T-helper 17 cell (primary cell): ENCODE measurements around the gene LHFPL5. TPM values are rescaled to one million over a fixed set of nuclear protein-coding genes. Genes with fewer than 3 reads are reported as not detected.

Experiments used
- ATAC-seq: fragments of 150-1000 bp; cut with Tn5 transposase; 2 replicates; pipeline ENCODE4 v1.10.0; 2021; ENCODE audit warnings: mild to moderate bottlenecking, moderate library complexity
- DNase-seq, 3 donors: peaks; one replicate each; pipeline versions ENCODE4 v3.0.0 to v3.0.0-alpha.2; 2020 to 2021
- H3K9me3 ChIP-seq: one replicate; pipeline ENCODE4 v1.7.0; 2013; ENCODE audit warnings: low read length, mild to moderate bottlenecking; ENCODE audit not compliant: control insufficient read depth, poor library complexity, severe bottlenecking
- H3K27ac Mint-ChIP-seq: one replicate; pipeline ENCODE4 v1.8.0; 2022; ENCODE audit warnings: mild to moderate bottlenecking, moderate library complexity, mixed read lengths
- H3K27me3 Mint-ChIP-seq: one replicate; pipeline ENCODE4 v1.8.0; 2022; ENCODE audit warnings: mixed read lengths
- H3K36me3 Mint-ChIP-seq: one replicate; pipeline ENCODE4 v1.8.0; 2022; ENCODE audit warnings: low read depth, mixed read lengths
- H3K4me1 Mint-ChIP-seq: one replicate; pipeline ENCODE4 v1.8.0; 2022; ENCODE audit warnings: mild to moderate bottlenecking, mixed read lengths
- H3K4me3 Mint-ChIP-seq: one replicate; pipeline ENCODE4 v1.8.0; 2022; ENCODE audit warnings: mild to moderate bottlenecking, moderate library complexity, mixed read lengths
- total RNA-seq, 4 donors: library from RNA in 2 of 4; stranded (reverse) in 2 of 4; gene quantifications; one replicate each; pipeline ENCODE4 v1.2.3 and lab custom pipeline; 2022 to 2026

LHFPL5 gene
- total RNA-seq, 2 donors from 2014 or later = not detected

DNA sequence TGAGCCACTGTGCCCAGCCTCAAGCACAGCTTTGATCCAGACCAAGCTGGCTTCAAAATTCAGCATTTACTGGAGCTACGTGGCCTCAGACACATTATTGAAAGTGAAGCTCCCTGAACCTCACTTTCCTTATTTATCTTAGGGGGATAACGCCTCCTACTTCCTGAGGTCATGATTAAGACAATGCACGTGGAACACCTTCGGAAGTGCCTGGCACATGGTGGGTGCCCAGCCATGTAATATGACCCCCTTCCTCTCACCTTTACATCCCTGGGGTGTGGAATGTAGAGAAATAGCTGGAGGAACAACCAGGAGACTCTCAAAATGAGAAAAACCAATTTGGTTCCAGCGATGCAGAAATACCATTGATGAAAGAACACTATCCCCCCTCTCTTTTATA, 6.4 kb upstream of the LHFPL5 start:
- H3K36me3 Mint-ChIP-seq = no peaks in the 10 kb centered on the region
- ATAC-seq (no peak), DNase-seq (no peak)
- no peak overlapping the region for H3K4me3 Mint-ChIP-seq
- peaks cover 28% of the 10 kb centered on the region for H3K27me3 Mint-ChIP-seq
- H3K27ac Mint-ChIP-seq = no peak overlapping the region
- no peaks in the 10 kb centered on the region for H3K4me1 Mint-ChIP-seq
- no peaks in the 10 kb centered on the region for H3K9me3 ChIP-seq

DNA sequence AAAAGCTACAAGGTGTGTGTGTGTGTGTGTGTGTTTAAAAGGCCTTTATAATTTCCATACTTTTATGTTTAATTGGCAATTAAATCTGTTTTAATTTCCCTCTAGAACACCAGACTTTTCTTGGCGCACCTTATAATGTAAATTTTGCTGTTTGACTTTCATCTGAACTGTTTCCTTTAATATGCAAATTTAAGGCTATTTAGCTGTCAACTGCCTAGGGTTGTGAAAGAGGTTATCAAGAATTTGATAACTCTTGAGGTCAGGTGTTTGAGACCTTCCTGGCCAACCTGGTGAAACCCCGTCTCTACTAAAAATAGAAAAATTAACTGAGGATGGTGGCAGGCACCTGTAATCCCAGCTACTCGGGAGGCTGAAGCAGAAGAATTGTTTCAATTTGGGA, 4.0 kb upstream of the LHFPL5 start:
- Mint-ChIP-seq H3K4me1 (no peaks in the 10 kb centered on the region), H3K4me3 (no peak overlapping the region), H3K36me3 (no peaks in the 10 kb centered on the region), H3K27ac (no peak overlapping the region), H3K27me3 (peaks cover 24% of the 10 kb centered on the region)
- no peak for ATAC-seq
- H3K9me3 ChIP-seq = no peaks in the 10 kb centered on the region
- DNase-seq = no peak

DNA sequence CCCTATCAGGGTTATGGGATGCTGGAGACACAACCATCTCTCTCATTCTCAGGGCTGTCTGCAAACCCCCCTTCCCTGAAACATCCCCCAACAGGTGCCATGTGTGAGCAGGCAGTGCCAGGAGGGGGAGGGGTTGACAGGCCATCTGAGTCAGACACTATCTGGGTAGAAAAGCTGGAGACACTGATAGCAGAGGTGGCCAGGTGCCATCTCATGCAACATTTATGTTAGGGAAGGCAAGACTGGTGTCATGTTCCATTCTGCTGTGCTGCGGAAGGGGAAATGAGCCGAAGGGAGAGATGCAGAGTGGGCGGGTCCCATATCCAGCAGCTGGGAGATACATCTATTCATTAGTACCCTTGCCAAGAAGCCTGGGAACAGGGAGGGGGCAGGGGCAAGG, 3.5 kb downstream of the LHFPL5 start:
- H3K4me1 Mint-ChIP-seq = peaks cover 4% of the 10 kb centered on the region
- ATAC-seq = no peak
- no peaks in the 10 kb centered on the region for H3K9me3 ChIP-seq
- no peak for DNase-seq
- H3K27ac Mint-ChIP-seq = no peak overlapping the region
- H3K36me3 Mint-ChIP-seq = no peaks in the 10 kb centered on the region
- H3K4me3 Mint-ChIP-seq = no peak overlapping the region
- peaks cover 31% of the 10 kb centered on the region for H3K27me3 Mint-ChIP-seq

DNA sequence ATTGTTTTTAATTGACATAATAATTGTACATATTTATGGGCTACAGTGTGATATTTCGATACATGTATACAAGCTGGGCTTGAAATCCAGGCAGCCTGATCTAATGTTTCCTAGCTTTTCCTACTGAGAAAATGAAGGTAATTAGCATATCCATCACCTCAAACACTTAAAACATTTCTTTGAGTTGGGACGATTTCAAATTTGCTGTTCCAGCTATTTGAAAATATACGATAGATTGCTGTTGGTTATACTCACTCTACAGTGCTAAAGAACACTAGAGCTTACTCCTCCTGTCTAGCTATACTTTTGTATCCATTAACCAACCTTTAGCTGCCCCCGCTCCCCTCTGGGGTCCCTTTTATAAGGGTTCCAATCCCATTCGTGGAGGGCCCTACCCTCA, 4.7 kb downstream of the LHFPL5 start:
- Mint-ChIP-seq H3K36me3 (no peaks in the 10 kb centered on the region), H3K4me3 (no peak overlapping the region), H3K4me1 (peaks cover 4% of the 10 kb centered on the region), H3K27ac (no peak overlapping the region), H3K27me3 (peaks cover 31% of the 10 kb centered on the region)
- ATAC-seq (no peak), DNase-seq (no peak)
- no peaks in the 10 kb centered on the region for H3K9me3 ChIP-seq

DNA sequence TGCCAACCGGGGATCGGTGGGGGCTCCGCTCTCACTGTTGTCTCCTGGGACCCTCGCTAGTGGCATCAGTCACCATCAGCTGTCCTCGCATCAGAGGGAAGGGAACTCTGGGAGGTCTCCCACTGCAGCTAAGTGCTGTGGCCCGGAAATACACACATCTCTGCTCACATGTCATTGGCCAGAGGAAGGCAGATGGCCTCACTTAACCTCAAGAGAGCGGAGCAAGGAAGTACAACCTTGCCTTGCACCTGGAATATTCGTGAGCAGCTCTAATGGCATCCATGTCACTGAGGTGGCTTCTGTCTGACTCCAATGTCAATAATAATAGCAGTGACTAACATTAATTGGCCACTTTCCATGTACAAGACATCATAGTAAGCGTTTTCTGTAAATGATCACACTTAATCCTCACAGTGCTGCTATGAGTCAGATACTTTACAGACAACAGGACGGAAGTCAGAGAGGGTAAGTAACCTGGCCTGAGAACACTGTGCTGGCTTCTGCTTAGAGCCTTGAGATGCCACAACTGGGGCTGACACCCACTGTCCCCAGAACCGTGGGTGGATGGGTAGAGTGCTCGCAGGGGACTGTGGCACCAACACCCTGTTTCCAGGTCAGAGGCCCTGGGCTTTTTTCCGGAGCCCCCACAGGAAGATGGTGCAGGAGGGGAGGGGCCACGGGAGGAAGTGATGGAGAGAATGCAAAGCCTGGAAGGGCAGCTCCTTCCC, 6.0 kb downstream of the LHFPL5 start:
- Mint-ChIP-seq H3K4me1 (peaks cover 4% of the 10 kb centered on the region), H3K4me3 (no peak overlapping the region), H3K36me3 (no peaks in the 10 kb centered on the region), H3K27ac (no peak overlapping the region), H3K27me3 (peaks cover 26% of the 10 kb centered on the region)
- ATAC-seq (no peak), DNase-seq (no peak)
- H3K9me3 ChIP-seq = no peaks in the 10 kb centered on the region

DNA sequence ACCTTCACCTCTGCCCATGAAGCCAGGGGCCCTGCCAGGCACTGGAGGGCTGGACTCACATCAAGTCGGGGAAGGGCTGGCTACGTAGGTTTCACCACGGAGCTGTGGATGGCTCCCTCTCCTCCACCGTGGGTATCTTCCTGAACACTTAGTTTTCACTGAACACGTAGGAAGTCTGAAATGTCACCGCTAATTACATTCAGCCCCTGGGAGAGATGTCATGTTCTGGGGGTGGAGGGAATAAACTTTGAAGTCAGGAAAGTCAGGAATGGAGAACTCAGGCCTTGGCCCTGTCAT, 6.5 kb downstream of the LHFPL5 start:
- no peaks in the 10 kb centered on the region for H3K9me3 ChIP-seq
- ATAC-seq (no peak), DNase-seq (no peak)
- peaks cover 21% of the 10 kb centered on the region for H3K27me3 Mint-ChIP-seq
- H3K36me3 Mint-ChIP-seq = no peaks in the 10 kb centered on the region
- H3K4me3 Mint-ChIP-seq = no peak overlapping the region
- no peak overlapping the region for H3K27ac Mint-ChIP-seq
- peaks cover 4% of the 10 kb centered on the region for H3K4me1 Mint-ChIP-seq

DNA sequence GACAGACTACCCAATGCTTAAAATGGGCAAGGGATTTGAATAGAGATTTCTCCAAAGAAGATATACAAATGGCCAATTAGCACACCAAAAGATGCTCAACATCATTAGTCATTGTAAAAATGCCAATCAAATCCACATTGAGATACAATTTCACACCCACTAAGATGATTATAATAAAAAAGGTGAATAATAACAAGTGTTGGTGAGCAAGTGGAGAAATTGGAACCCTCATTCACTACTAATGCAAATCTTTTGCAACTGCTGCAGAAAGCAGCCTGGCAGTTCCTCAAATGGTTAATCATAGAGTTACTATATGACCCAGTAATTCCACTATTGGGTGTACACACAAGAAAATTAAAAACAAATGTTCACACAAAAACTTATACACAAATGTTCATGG, 12.4 kb downstream of the LHFPL5 start:
- DNase-seq (no peak), ATAC-seq (no peak)
- H3K9me3 ChIP-seq = no peaks in the 10 kb centered on the region
- Mint-ChIP-seq H3K4me3 (no peak overlapping the region), H3K27ac (no peak overlapping the region), H3K27me3 (peaks cover 9% of the 10 kb centered on the region), H3K36me3 (no peaks in the 10 kb centered on the region), H3K4me1 (no peaks in the 10 kb centered on the region)

DNA sequence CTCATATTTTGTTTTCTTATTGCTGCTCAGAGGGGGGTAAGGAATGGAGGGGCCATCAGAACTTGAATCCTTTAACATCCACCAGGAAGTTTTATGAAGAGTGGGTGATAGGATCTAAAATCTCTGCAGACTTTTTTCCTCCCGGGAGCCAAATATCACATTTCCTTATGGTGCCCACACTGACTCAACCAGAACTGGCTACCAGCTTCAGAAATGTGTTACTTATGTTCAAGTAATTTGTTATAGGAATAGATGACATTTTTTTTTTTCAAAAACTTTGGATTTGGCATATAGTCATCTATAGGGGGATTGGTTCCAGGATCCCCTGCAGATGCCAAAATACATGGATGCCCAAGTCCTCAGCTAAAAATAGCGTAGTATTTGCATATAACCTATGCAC, 18.4 kb downstream of the LHFPL5 start:
- Mint-ChIP-seq H3K36me3 (no peaks in the 10 kb centered on the region), H3K4me1 (no peaks in the 10 kb centered on the region), H3K27me3 (peaks cover 18% of the 10 kb centered on the region), H3K27ac (no peak overlapping the region), H3K4me3 (no peak overlapping the region)
- ATAC-seq (no peak), DNase-seq (no peak)
- no peaks in the 10 kb centered on the region for H3K9me3 ChIP-seq

DNA sequence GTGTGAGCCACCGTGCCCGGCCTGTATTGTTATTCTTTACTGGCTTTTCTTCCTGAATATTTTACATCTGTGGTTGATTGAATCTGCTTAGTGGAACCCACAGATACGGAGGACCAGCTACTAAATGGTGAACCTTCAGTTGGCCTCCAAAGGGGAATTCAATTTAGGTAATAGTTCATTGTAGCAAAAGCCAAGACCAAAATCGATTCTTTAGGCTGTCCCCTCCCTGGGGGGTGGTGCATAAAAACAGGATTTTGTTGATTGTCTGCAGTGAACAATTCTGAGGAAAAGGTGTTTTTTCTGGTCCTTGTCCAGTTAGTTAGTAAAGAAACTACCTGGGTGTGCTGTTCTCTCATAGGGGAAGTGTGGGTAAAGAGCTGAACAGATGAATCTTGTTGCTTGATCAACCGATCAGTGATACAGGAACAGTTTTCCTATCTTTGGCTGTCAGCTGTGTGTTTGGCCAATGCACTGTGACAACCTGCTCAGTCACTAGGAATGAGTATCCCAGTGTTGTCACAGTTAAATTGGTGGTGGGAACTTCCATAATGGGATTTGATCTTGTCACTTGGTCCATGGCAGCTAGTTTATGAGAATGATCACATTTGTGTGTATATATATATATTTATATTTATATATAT, 19.5 kb downstream of the LHFPL5 start:
- no peaks in the 10 kb centered on the region for H3K9me3 ChIP-seq
- DNase-seq = no peak
- ATAC-seq = no peak
- no peak overlapping the region for H3K27ac Mint-ChIP-seq
- no peaks in the 10 kb centered on the region for H3K4me1 Mint-ChIP-seq
- no peaks in the 10 kb centered on the region for H3K36me3 Mint-ChIP-seq
- H3K4me3 Mint-ChIP-seq = no peak overlapping the region
- peaks cover 9% of the 10 kb centered on the region for H3K27me3 Mint-ChIP-seq

DNA sequence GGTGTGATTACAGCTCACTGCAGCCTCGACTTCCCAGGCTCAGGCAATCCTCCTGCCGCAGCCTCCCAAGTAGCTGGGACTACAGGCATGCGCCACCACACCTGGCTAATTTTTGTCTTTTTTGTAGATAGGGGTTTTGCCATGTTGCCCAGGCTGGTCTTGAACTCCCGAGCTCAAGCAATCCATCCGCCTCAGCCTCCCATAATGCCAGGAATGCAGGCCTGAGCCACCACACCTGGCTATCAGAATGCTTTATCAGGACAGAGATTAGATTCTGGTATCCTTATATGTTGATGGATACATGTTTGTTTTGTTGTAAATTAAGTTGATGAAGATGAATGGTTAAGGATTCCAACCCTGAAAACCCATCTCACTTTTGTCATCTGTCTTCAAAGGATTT, 24.2 kb downstream of the LHFPL5 start:
- H3K27ac Mint-ChIP-seq = no peak overlapping the region
- H3K4me3 Mint-ChIP-seq = no peak overlapping the region
- no peaks in the 10 kb centered on the region for H3K9me3 ChIP-seq
- ATAC-seq (no peak), DNase-seq (no peak)
- peaks cover 5% of the 10 kb centered on the region for H3K27me3 Mint-ChIP-seq
- no peaks in the 10 kb centered on the region for H3K4me1 Mint-ChIP-seq
- H3K36me3 Mint-ChIP-seq = no peaks in the 10 kb centered on the region

DNA sequence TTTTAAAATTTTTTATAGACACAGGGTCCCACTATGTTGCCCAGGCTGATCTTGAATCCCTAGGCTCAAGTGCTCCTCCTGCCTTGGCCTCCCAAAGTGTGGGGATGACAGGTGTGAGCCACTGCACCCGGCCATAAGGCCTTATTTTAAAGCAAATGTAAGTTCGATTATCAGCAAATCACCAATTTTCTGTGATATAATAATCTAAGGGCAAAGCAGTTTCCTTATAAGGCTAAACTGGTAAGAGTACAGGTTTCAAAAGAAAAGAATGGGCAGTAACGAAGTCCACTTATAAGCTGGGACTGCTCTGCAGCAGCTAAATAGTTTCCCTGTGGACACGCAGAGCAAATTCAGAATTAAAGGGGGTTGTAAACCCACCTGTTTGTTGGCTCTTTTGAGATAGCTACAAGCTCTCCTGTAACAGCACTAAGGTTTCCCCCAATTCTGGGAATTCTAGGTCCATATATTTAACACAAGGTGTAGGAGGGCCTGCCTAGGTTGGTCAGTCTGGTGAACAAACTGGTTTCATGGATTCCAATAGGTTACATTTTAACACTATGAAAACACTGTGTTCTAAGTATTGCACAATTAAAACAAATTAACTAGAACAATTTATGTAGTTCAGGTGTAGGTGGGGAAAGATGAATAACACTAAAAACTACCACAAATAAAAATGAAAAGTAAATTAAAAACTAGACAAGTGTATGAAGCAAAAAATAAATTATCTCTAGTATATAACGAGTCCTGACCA, 26.3 kb downstream of the LHFPL5 start:
- Mint-ChIP-seq H3K4me1 (no peaks in the 10 kb centered on the region), H3K27ac (no peak overlapping the region), H3K4me3 (no peak overlapping the region), H3K27me3 (no peaks in the 10 kb centered on the region), H3K36me3 (peaks cover 2% of the 10 kb centered on the region)
- DNase-seq = no peak
- H3K9me3 ChIP-seq = no peaks in the 10 kb centered on the region
- ATAC-seq = no peak

DNA sequence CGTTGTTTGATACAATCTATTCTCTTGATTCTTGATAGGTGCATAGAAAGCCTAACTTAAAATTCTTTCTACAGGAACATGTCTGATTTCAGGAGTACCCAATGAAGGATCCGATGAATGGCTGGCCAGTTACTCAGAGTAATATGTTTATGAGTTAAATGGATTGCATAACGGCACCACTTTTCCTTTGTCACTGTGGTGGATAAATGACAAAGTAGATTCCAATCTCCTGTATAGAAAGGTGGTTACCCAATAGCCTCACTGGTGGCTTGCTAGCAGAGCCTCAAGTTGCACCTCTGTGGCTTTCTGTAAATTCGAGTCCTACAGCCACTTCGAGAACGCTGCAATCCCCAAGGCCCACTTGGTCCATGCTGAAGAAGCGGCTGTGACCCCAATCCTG, 28.4 kb downstream of the LHFPL5 start:
- Mint-ChIP-seq H3K27ac (no peak overlapping the region), H3K27me3 (no peaks in the 10 kb centered on the region), H3K4me1 (no peaks in the 10 kb centered on the region), H3K4me3 (no peak overlapping the region), H3K36me3 (peaks cover 4% of the 10 kb centered on the region)
- H3K9me3 ChIP-seq = no peaks in the 10 kb centered on the region
- no peak for DNase-seq
- no peak for ATAC-seq

DNA sequence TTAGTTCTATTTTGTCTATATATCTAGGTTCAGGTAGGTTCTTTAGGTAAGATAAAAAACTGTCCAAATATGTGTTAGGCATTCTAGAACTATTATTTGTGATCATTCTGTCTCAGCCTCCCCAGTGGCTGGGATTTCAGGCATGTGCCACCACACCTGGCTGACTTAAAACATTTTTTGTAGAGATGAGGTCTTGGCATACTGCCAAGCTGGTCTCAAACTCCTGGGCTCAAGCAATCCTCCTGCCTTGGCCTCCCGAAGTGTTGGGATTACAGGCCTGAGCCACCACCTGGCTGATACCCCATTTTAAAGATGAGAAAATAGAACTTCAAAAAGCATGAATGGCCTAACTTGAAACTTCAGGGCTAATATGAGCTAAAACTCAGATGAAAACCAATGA, 33.9 kb downstream of the LHFPL5 start:
- no peaks in the 10 kb centered on the region for H3K9me3 ChIP-seq
- ATAC-seq (no peak), DNase-seq (no peak)
- H3K4me1 Mint-ChIP-seq = no peaks in the 10 kb centered on the region
- peaks cover 4% of the 10 kb centered on the region for H3K36me3 Mint-ChIP-seq
- no peak overlapping the region for H3K4me3 Mint-ChIP-seq
- no peak overlapping the region for H3K27ac Mint-ChIP-seq
- H3K27me3 Mint-ChIP-seq = no peaks in the 10 kb centered on the region

DNA sequence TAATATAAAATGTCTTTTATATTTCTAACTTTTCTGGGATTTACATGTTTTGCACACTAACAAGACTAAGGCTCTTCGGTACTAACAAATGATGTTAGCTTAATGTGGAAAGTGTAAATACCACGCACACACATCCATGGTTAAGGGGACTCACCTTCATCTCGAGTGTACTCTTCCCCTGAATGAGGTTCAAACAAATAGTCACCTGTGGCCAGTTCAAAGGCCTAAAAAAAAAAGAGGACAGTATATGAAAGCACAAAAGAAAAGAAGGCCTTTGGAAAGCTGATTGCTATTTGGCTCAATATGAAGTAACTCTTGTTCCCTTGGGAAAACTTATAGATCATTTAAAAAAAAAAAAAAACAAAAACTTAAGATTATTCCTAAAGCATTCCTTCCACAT, 37.2 kb downstream of the LHFPL5 start:
- DNase-seq (no peak), ATAC-seq (no peak)
- Mint-ChIP-seq H3K4me3 (no peak overlapping the region), H3K36me3 (peaks cover 7% of the 10 kb centered on the region), H3K27ac (no peak overlapping the region), H3K27me3 (no peaks in the 10 kb centered on the region), H3K4me1 (no peaks in the 10 kb centered on the region)
- H3K9me3 ChIP-seq = no peaks in the 10 kb centered on the region
